Gastrocnemius medialis (tissue), 4 donors: ENCODE data around the gene ROPN1B.
"Not testable (repeated sequence)": the region's sequence is repeated elsewhere in the genome, so short reads cannot be mapped to it uniquely, and the experiment has no call there.

Experiments
- CTCF ChIP-seq, 5 experiments: fragments of 450-650 bp in 3 of 5; fragments of 200-600 bp in 2 of 5; sonication (generic) in 2 of 5; IDR thresholded peaks in 4 of 5; conservative IDR thresholded peaks in 1 of 5; 1 replicate in 4 of 5; 2 replicates in 1 of 5; pipeline ENCODE4 v1.5.1; 2016 to 2019; ENCODE audit warnings: antibody characterized with exemption in 5 of 5, mild to moderate bottlenecking in 3 of 5, moderate library complexity in 3 of 5
- POLR2A ChIP-seq, 2 donors: fragments of 450-650 bp; IDR thresholded peaks; one replicate each; pipeline ENCODE4 v1.6.1; 2017; ENCODE audit warnings: antibody characterized with exemption in 2 of 2, mild to moderate bottlenecking in 2 of 2, moderate library complexity in 2 of 2

DNA sequence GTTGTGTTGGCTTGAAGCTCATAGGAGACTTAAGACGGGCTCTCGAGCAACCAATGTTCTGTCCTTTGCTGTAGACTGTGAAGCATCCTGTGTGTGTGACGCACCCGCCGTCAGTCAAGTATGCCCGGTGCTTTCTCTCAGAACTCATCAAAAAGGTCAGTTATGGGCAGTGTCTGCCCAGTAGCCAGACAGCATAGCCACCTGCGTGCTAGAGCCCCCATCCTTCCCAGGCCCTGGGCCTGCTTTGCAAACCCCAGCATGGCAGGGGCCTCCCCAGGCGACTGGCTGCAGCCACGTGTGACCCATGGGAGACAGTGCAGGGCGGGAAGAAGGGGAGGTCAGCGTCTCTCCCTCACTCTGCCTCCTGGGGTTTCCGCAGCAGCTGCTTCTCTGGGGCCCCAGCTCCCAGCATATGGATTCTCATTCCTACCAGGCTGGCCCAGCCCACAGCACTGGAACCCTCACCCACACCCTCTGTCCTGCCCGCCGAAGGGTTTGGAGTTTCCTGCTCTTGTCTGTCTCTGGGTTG lies 48.2 kb upstream of the ROPN1B start:
- TF ChIP-seq CTCF (IDR thresholded peaks at IDR 0.05 in 4 of 5, conservative IDR thresholded peaks at IDR 0.05 in 1 of 5); POLR2A (IDR thresholded peaks at IDR 0.05): not testable (repeated sequence)
